Dermis lymphatic vessel endothelial cell (primary cell): ENCODE results near the gene RIMBP3B. TPM values are rescaled to one million over a fixed set of nuclear protein-coding genes. Genes with fewer than 3 reads are reported as not detected.

Experiments used
- total RNA-seq: library from RNA; depleted of rRNA; stranded (reverse); fragments of >200 nt; gene quantifications from 2 replicates; pipeline ENCODE4 v1.2.1, GENCODE V29; 2014

The RIMBP3B gene
- under 0.01 TPM in 1 of 2 replicates, not detected in the other for total RNA-seq

GRCh38 chr22:21383701-21384467 lies at the start of gene RIMBP3B:
RIMBP3B (plus strand) TSS chr22:21383751; CDS start chr22:21383859, 108 bp downstream.

GRCh38 chr22:21417227-21417746 lies 33.7 kb downstream of the RIMBP3B start, which contains the start of gene HIC2:
HIC2 (plus strand) TSS chr22:21417371; CDS start chr22:21442832, 25,461 bp downstream.

Other genes with a start within 250 kb of the RIMBP3B start
- gene HIC2, start 33.6 kb downstream of the RIMBP3B start, total RNA-seq = 2.4 and 2.8 TPM in 2 replicates
- 0.17 and 0.22 TPM in 2 replicates for gene TMEM191C, start 83.6 kb downstream of the RIMBP3B start, total RNA-seq
- gene RIMBP3C, start 167.7 kb downstream of the RIMBP3B start, total RNA-seq = 0.11 and 0.17 TPM in 2 replicates
- 20.9 and 22.2 TPM in 2 replicates for gene UBE2L3, start 184.0 kb downstream of the RIMBP3B start, total RNA-seq
- 10.1 and 10.2 TPM in 2 replicates for gene YDJC, start 246.3 kb downstream of the RIMBP3B start, total RNA-seq
- gene CCDC116, start 249.0 kb downstream of the RIMBP3B start, total RNA-seq = under 0.01 TPM in 1 of 2 replicates, not detected in the other